ENCODE measurements around the gene HLA-E.
A peak's percentile ranks its signal among the peaks of the same experiment; 100 is the strongest.
"Not testable (repeated sequence)": the region's sequence is repeated elsewhere in the genome, so short reads cannot be mapped to it uniquely, and the experiment has no call there.

Gene HLA-E

GRCh38 chr6:30508890-30509736 is 19.8 kb downstream of the HLA-E start:
- DNase-seq, result peak; percentile 87

GRCh38 chr6:30510419-30511168 is 21.3 kb downstream of the HLA-E start:
- DNase-seq, result no peak

- DNase-seq, result no peak
Measured at GRCh38 chr6:30511169-30511546, 21.8 kb downstream of the HLA-E start.

- no peak for DNase-seq
Measured at GRCh38 chr6:30513451-30513850, 24.1 kb downstream of the HLA-E start.

- DNase-seq, result no peak
Measured at GRCh38 chr6:30515106-30515505, 25.8 kb downstream of the HLA-E start.

GRCh38 chr6:30515944-30516753 is 26.8 kb downstream of the HLA-E start:
- peak; percentile 97 for DNase-seq

GRCh38 chr6:30516754-30517076 is 27.4 kb downstream of the HLA-E start:
- not testable (repeated sequence) for DNase-seq

GRCh38 chr6:30517767-30518504 is 28.6 kb downstream of the HLA-E start:
- DNase-seq, result not testable (repeated sequence)

GRCh38 chr6:30518505-30519145 is 29.3 kb downstream of the HLA-E start:
- DNase-seq, result peak; percentile 41

GRCh38 chr6:30520522-30520921 is 31.2 kb downstream of the HLA-E start:
- no peak for DNase-seq

GRCh38 chr6:30521082-30521481 is 31.8 kb downstream of the HLA-E start:
- not testable (repeated sequence) for DNase-seq

- not testable (repeated sequence) for DNase-seq
Measured at GRCh38 chr6:30521952-30522351, 32.6 kb downstream of the HLA-E start.

- DNase-seq, result not testable (repeated sequence)
Measured at GRCh38 chr6:30526444-30526843, 37.1 kb downstream of the HLA-E start.

GRCh38 chr6:30529349-30529875 is 40.1 kb downstream of the HLA-E start:
- peak; percentile 88 for DNase-seq

- DNase-seq, result no peak
Measured at GRCh38 chr6:30530014-30530413, 40.7 kb downstream of the HLA-E start.

GRCh38 chr6:30533460-30534294 is 44.4 kb downstream of the HLA-E start:
- peak; percentile 48 for DNase-seq

- DNase-seq, result no peak
Measured at GRCh38 chr6:30537931-30538330, 48.6 kb downstream of the HLA-E start.

GRCh38 chr6:30541515-30542403 is 52.5 kb downstream of the HLA-E start:
- DNase-seq, result peak; percentile 82

GRCh38 chr6:30542404-30542725 is 53.1 kb downstream of the HLA-E start:
- no peak for DNase-seq

- DNase-seq, result no peak
Measured at GRCh38 chr6:30542915-30543314, 53.6 kb downstream of the HLA-E start.

All from activated CD4-positive, alpha-beta T cell treated with anti-CD3 and anti-CD28 coated beads, Interleukin-10, Interleukin-2, amounts not matched to agents 100 ng/mL and 50 ng/mL, durations not matched to agents 16 hours and 8 hours (primary cell).